Esophagus muscularis mucosa (tissue), 3 donors: ENCODE measurements around the gene GNA14.

Experiments
- CTCF ChIP-seq, 3 experiments: fragments of 200-600 bp in 2 of 3; fragments of 450-650 bp in 1 of 3; sonication (generic) in 2 of 3; IDR thresholded peaks; one replicate each; pipeline ENCODE4 v1.5.1; 2017 to 2019; ENCODE audit warnings: antibody characterized with exemption in 3 of 3, mild to moderate bottlenecking in 2 of 3, moderate library complexity in 1 of 3
- POLR2A ChIP-seq: fragments of 450-650 bp; IDR thresholded peaks from one replicate; pipeline ENCODE4 v1.6.1; 2017; ENCODE audit warnings: antibody characterized with exemption, moderate library complexity, mild to moderate bottlenecking, low read depth

DNA sequence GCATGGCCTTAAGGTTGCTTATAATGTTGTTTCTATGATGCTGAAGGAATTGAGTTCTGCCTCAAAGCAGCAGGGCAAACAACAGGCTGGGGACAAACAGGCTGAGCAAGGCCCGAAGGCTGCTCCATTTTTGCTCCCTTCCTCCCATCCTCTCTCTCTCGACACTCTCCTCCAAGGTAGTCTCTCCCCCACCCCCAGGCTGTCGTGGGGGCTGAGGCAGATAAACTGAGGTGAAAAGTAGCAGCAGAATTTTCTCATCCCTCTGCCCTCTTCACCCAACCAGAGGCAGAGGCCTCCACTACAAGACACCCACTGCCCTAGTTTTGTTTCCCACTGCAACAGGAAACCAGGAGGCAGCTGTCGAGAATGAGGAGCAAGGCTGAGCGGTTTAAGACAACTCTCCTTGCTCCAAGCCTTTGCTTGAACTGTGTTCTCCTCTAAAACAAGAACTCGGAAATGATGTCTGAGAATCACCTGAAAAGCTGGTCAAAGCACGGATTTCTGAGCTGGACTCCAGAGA lies 13.5 kb upstream of the GNA14 start:
- TF ChIP-seq CTCF (IDR thresholded peaks at IDR 0.05) (no peak), POLR2A (no peak)
